SK-N-SH (cell line): Measurements from ENCODE around the gene SOX13. TPM values are rescaled to one million over a fixed set of nuclear protein-coding genes. Genes with fewer than 3 reads are reported as not detected.

Source experiments
- CTCF ChIA-PET: fragments of 300-600, 350-600 bp; formaldehyde crosslinking; extraction: SDS; loops from one replicate; lab custom pipeline; 2021; lab: Yijun Ruan, JAX
- POLR2A ChIA-PET: fragments of 350-600 bp; sonication (Branson Sonifier 250); formaldehyde crosslinking; extraction: SDS; loops from one replicate; lab custom pipeline; 2020; ENCODE audit warnings: antibody characterized with exemption, inconsistent platforms; lab: Yijun Ruan, JAX
- DNase-seq: peaks from one replicate; pipeline ENCODE4 v3.0.0; 2012
- H2AFZ ChIP-seq: fragments of 200-600 bp; sonication (generic); 2 replicates; pipeline ENCODE4 v1.8.1; 2016; ENCODE audit warnings: antibody characterized with exemption, mild to moderate bottlenecking, low read depth
- H3F3A ChIP-seq: fragments of 200-600 bp; sonication (generic); replicated peaks from 2 replicates; pipeline ENCODE3; 2016; ENCODE audit warnings: antibody characterized with exemption, mild to moderate bottlenecking; ENCODE audit not compliant: insufficient read depth
- H3K27ac ChIP-seq, 2 experiments: fragments of 200-500 bp in 1 of 2; fragments of 200-600 bp in 1 of 2; sonication (Bioruptor generic) in 1 of 2; sonication (generic), shearing (Covaris generic) in 1 of 2; 2 replicates each; pipeline versions ENCODE4 v1.5.1 to v1.6.1; 2014 to 2016; ENCODE audit warnings: low read depth in 2 of 2, inconsistent platforms in 1 of 2, low read length in 1 of 2, mild to moderate bottlenecking in 1 of 2, mixed read lengths in 1 of 2
- H3K27me3 ChIP-seq: fragments of 200-600 bp; sonication (generic), shearing (Covaris generic); 2 replicates; pipeline ENCODE4 v1.6.1; 2016; ENCODE audit warnings: mixed run types; ENCODE audit not compliant: insufficient read depth
- H3K36me3 ChIP-seq, 2 experiments: fragments of 200-500 bp in 1 of 2; fragments of 200-600 bp in 1 of 2; sonication (Bioruptor generic) in 1 of 2; sonication (generic) in 1 of 2; replicated peaks in 1 of 2; 2 replicates each; pipeline versions ENCODE3 to v1.5.1; 2014 to 2016; ENCODE audit warnings: low read length in 1 of 2, mild to moderate bottlenecking in 1 of 2; ENCODE audit not compliant: insufficient read depth in 2 of 2, control insufficient read depth in 1 of 2
- H3K4me1 ChIP-seq, 2 experiments: fragments of 200-500 bp in 1 of 2; fragments of 200-600 bp in 1 of 2; sonication (Bioruptor generic) in 1 of 2; sonication (generic), shearing (Covaris generic) in 1 of 2; 2 replicates each; pipeline versions ENCODE4 v1.5.1 to v1.6.1; 2014 to 2016; ENCODE audit warnings: low read depth in 1 of 2, low read length in 1 of 2, mixed run types in 1 of 2; ENCODE audit not compliant: insufficient read depth in 2 of 2, control insufficient read depth in 1 of 2
- H3K4me2 ChIP-seq: fragments of 200-600 bp; sonication (generic), shearing (Covaris generic); 2 replicates; pipeline ENCODE4 v1.6.1; 2017; ENCODE audit warnings: mixed run types
- H3K4me3 ChIP-seq, 2 experiments: fragments of 200-500 bp in 1 of 2; fragments of 200-600 bp in 1 of 2; sonication (Bioruptor generic) in 1 of 2; sonication (generic), shearing (Covaris generic) in 1 of 2; 2 replicates each; pipeline versions ENCODE4 v1.5.1 to v1.8.1; 2014 to 2016; ENCODE audit warnings: low read depth in 2 of 2, inconsistent platforms in 1 of 2, low read length in 1 of 2, mild to moderate bottlenecking in 1 of 2, mixed read lengths in 1 of 2, moderate library complexity in 1 of 2
- H3K79me2 ChIP-seq: fragments of 200-600 bp; sonication (generic); 2 replicates; pipeline ENCODE4 v1.8.1; 2017; ENCODE audit warnings: mild to moderate bottlenecking; ENCODE audit not compliant: insufficient read depth
- H3K9ac ChIP-seq: fragments of 200-600 bp; sonication (generic); 2 replicates; pipeline ENCODE4 v1.6.1; 2017; ENCODE audit warnings: mixed run types
- H3K9me2 ChIP-seq: fragments of 200-600 bp; sonication (generic); 2 replicates; pipeline ENCODE4 v1.6.1; 2017; ENCODE audit warnings: mixed run types
- H3K9me3 ChIP-seq: fragments of 200-600 bp; sonication (generic); 2 replicates; pipeline ENCODE4 v1.6.1; 2017; ENCODE audit warnings: mixed run types, mild to moderate bottlenecking, moderate library complexity
- H4K20me1 ChIP-seq: fragments of 200-600 bp; sonication (generic); 2 replicates; pipeline ENCODE4 v1.6.1; 2017; ENCODE audit warnings: mild to moderate bottlenecking, mixed run types; ENCODE audit not compliant: insufficient read depth
- ELF1 ChIP-seq: IDR thresholded peaks from 2 replicates; pipeline ENCODE4 v1.4.0; 2012
- EP300 ChIP-seq, 2 experiments: IDR thresholded peaks; 2 replicates each; pipeline versions ENCODE4 v1.4.0 to v1.6.1; 2012; ENCODE audit warnings: borderline replicate concordance in 1 of 2, low read depth in 1 of 2, low read length in 1 of 2
- EZH2phosphoT487 ChIP-seq: fragments of 200-600 bp; sonication (generic); IDR thresholded peaks from 2 replicates; pipeline ENCODE4 v1.6.1; 2017; ENCODE audit warnings: low read depth, mixed run types, mild to moderate bottlenecking, antibody characterized with exemption, moderate library complexity, borderline replicate concordance
- FOXJ3 ChIP-seq: sonication (generic); formaldehyde crosslinking; IDR thresholded peaks from 2 replicates; pipeline ENCODE4 v1.5.1; 2020; ENCODE audit warnings: mild to moderate bottlenecking, missing genetic modification reagents
- FOXM1 ChIP-seq: IDR thresholded peaks from 2 replicates; pipeline ENCODE4 v1.4.0; 2012; ENCODE audit warnings: low read depth, mild to moderate bottlenecking
- GABPA ChIP-seq: IDR thresholded peaks from 2 replicates; pipeline ENCODE4 v1.4.0; 2012; ENCODE audit warnings: low read depth, mild to moderate bottlenecking
- GATA2 ChIP-seq: sonication (generic); formaldehyde crosslinking; IDR thresholded peaks from 2 replicates; pipeline ENCODE4 v1.5.0; 2020; ENCODE audit warnings: mild to moderate bottlenecking, missing genetic modification reagents
- IRF3 ChIP-seq: fragments of 150-350 bp; IDR thresholded peaks from 2 replicates; pipeline ENCODE4 v1.6.1; 2016; ENCODE audit warnings: mild to moderate bottlenecking, low read depth, low read length
- MAX ChIP-seq: IDR thresholded peaks from 2 replicates; pipeline ENCODE4 v1.4.0; 2012; ENCODE audit warnings: low read depth
- NFIC ChIP-seq: IDR thresholded peaks from 2 replicates; pipeline ENCODE4 v1.4.0; 2012; ENCODE audit warnings: borderline replicate concordance
- POLR2AphosphoS5 ChIP-seq: IDR thresholded peaks from 2 replicates; pipeline ENCODE4 v1.6.1; 2012; ENCODE audit warnings: low read depth, low read length
- REST ChIP-seq: IDR thresholded peaks from 2 replicates; pipeline ENCODE4 v1.6.1; 2012; ENCODE audit warnings: mild to moderate bottlenecking, low read depth, low read length, moderate library complexity
- RFX5 ChIP-seq: IDR thresholded peaks from 2 replicates; pipeline ENCODE4 v1.6.1; 2012; ENCODE audit warnings: mild to moderate bottlenecking, improper control_type of control experiment, low read length
- RXRA ChIP-seq: IDR thresholded peaks from 2 replicates; pipeline ENCODE4 v1.4.0; 2012; ENCODE audit warnings: low read depth, mild to moderate bottlenecking, borderline replicate concordance
- SIN3A ChIP-seq: IDR thresholded peaks from 2 replicates; pipeline ENCODE4 v1.6.1; 2012; ENCODE audit warnings: low read depth, mild to moderate bottlenecking, low read length, moderate library complexity, borderline replicate concordance
- TAF1 ChIP-seq: IDR thresholded peaks from 2 replicates; pipeline ENCODE4 v1.6.1; 2012; ENCODE audit warnings: low read depth, mild to moderate bottlenecking, low read length, moderate library complexity, borderline replicate concordance
- USF2 ChIP-seq: fragments of 150-350 bp; IDR thresholded peaks from 2 replicates; pipeline ENCODE4 v1.6.1; 2017; ENCODE audit warnings: antibody characterized with exemption, low read length, low read depth, borderline replicate concordance
- WGBS: methylation state at CpG from one replicate; pipeline ENCODE4 v1.1.6; 2017; ENCODE audit warnings: low lambda C conversion rate; 5-methylcytosine and 5-hydroxymethylcytosine counted together
- polyA plus RNA-seq, 3 experiments: library from polyadenylated mRNA; depleted of rRNA; stranded (reverse); fragments of >200 nt; gene quantifications; 2 replicates each; pipeline ENCODE4 v1.2.3, GENCODE V29; 2012

Gene SOX13
- polyA plus RNA-seq, 1 of the 3 experiments (the other 2 are of a cell fraction) = 10.6 TPM

GRCh38 chr1:204069887-204070286 lies 3.0 kb upstream of the SOX13 start:
- 0 out of 2 replicates have a peak, but pooled peaks cover 3% of the 10 kb centered on the region for H3K79me2 ChIP-seq
- H3F3A ChIP-seq = no peaks in the 10 kb centered on the region
- H3K27me3 ChIP-seq = no peaks in the 10 kb centered on the region
- H3K4me1 ChIP-seq = peaks cover 1 to 5% of the 10 kb centered on the region in 2 experiments; a peak in 1 of 4 replicates
- DNase-seq = no peak
- no peak overlapping the region for H3K27ac ChIP-seq
- ChIA-PET POLR2A (no interaction called here), CTCF (interaction anchor here (0.7 to 1.5 kb wide), 2 partner anchors 23 to 199 kb away, joined by 3 to 4 read pairs; no protein-coding TSS in a partner anchor)
- TF ChIP-seq POLR2AphosphoS5 (no peak), USF2 (no peak), NFIC (no peak)
- no peaks in the 10 kb centered on the region for H3K9me2 ChIP-seq
- H4K20me1 ChIP-seq = no peaks in the 10 kb centered on the region
- WGBS = 85% methylated on average over 1 of the region's 1 CpG
- no peak overlapping the region for H2AFZ ChIP-seq
- no peak overlapping the region for H3K4me3 ChIP-seq
- no peak overlapping the region for H3K9ac ChIP-seq
- no peaks in the 10 kb centered on the region for H3K9me3 ChIP-seq
- no peak overlapping the region for H3K4me2 ChIP-seq
- no peaks in the 10 kb centered on the region for H3K36me3 ChIP-seq

- Histone ChIP-seq H3K4me1 (peaks cover 0 to 5% of the 10 kb centered on the region in 2 experiments; a peak in 1 of 4 replicates), H3K9me2 (no peaks in the 10 kb centered on the region), H3K9me3 (no peaks in the 10 kb centered on the region), H2AFZ (no peak overlapping the region), H3K4me2 (no peak overlapping the region), H3K36me3 (no peaks in the 10 kb centered on the region), H4K20me1 (no peaks in the 10 kb centered on the region), H3K27me3 (no peaks in the 10 kb centered on the region), H3K9ac (no peak overlapping the region), H3K27ac (no peak overlapping the region), H3F3A (no peaks in the 10 kb centered on the region), H3K4me3 (no peak overlapping the region), H3K79me2 (0 out of 2 replicates have a peak, but pooled peaks cover 3% of the 10 kb centered on the region)
- 81% methylated on average over 6 of the region's 6 CpGs for WGBS
- POLR2A ChIA-PET = no interaction called here
- TF ChIP-seq REST = no peak
- no peak for TF ChIP-seq GATA2 (CRISPR knock-in tag)
- TF ChIP-seq RXRA = no peak
- TF ChIP-seq EP300 (IDR thresholded peaks at IDR 0.05; ENCODE audit: borderline replicate concordance in 1 of 2, low read depth in 1 of 2, low read length in 1 of 2) = no peak
- no peak for TF ChIP-seq SIN3A
- TF ChIP-seq MAX = no peak
- no peak for TF ChIP-seq FOXM1
- no peak for TF ChIP-seq EZH2phosphoT487
- TF ChIP-seq FOXJ3 (CRISPR knock-in tag) = no peak
- no peak for TF ChIP-seq ELF1
- TF ChIP-seq IRF3 = no peak
- no peak for TF ChIP-seq RFX5
- TF ChIP-seq NFIC = no peak
- no peak for TF ChIP-seq GABPA
- no peak for TF ChIP-seq TAF1
- DNase-seq = no peak
- CTCF ChIA-PET = interaction anchor here (1.5 kb wide), 1 partner anchor 200 kb away, joined by 4 read pairs; no protein-coding TSS in a partner anchor
Measured at GRCh38 chr1:204070895-204071294, 2.0 kb upstream of the SOX13 start.
